D721Med (cell line): ENCODE measurements around the gene NISCH.

ENCODE experiments used
- DNase-seq: peaks from one replicate; pipeline ENCODE4 v3.0.0; 2011; ENCODE audit warnings: low spot score; ENCODE audit not compliant: insufficient read length
- FAIRE-seq: peaks from 2 replicates; lab custom pipeline; 2011; peaks lifted over from hg19 to GRCh38; lab: Jason Lieb, UNC
- TF ChIP-seq, protein P1 (sequence below): IDR thresholded peaks from 2 replicates; pipeline ENCODE4 v1.5.1; 2012; ENCODE audit warnings: mild to moderate bottlenecking, control low read depth; ENCODE audit not compliant: insufficient read depth; ENCODE audit errors: missing control alignments

NISCH gene

DNA sequence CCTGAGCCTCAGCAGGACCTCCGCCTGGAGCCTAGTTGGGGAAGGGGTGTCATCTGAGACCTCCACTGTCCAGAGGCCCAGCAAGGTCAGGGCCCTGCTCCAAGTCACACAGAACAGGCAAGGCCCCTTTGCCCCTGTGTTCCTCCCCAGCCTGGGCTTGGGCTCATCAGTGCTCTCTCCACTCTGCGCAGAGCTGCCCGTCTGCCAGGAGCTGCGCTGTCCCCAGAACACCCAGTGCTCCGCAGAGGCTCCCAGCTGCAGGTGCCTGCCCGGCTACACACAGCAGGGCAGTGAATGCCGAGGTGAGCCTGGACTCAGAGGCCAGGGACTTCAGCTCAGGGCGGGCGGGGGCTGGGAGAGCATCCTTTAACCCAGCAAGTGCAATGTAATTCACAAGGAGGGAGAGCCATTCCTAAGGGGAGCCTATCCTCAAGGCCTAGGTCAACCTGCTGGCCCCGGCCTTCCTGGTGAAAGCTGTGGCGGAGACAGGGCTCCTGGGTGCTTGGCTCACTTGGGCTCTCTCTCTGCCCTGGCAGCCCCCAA, 47.5 kb downstream of the NISCH start:
- DNase-seq: no peak
- FAIRE-seq: no peak
- TF ChIP-seq, protein P1, sequence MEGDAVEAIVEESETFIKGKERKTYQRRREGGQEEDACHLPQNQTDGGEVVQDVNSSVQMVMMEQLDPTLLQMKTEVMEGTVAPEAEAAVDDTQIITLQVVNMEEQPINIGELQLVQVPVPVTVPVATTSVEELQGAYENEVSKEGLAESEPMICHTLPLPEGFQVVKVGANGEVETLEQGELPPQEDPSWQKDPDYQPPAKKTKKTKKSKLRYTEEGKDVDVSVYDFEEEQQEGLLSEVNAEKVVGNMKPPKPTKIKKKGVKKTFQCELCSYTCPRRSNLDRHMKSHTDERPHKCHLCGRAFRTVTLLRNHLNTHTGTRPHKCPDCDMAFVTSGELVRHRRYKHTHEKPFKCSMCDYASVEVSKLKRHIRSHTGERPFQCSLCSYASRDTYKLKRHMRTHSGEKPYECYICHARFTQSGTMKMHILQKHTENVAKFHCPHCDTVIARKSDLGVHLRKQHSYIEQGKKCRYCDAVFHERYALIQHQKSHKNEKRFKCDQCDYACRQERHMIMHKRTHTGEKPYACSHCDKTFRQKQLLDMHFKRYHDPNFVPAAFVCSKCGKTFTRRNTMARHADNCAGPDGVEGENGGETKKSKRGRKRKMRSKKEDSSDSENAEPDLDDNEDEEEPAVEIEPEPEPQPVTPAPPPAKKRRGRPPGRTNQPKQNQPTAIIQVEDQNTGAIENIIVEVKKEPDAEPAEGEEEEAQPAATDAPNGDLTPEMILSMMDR: no peak

GRCh38 chr3:52503788-52504424, 48.5 kb downstream of the NISCH start:
- DNase-seq: no peak
- no peak for FAIRE-seq
- TF ChIP-seq, protein P1: no peak

- TF ChIP-seq, protein P1: no peak
- DNase-seq: no peak
- no peak for FAIRE-seq
Observed at GRCh38 chr3:52504977-52505376, 49.6 kb downstream of the NISCH start.

GRCh38 chr3:52506266-52506966, 51.0 kb downstream of the NISCH start:
- no peak for FAIRE-seq
- DNase-seq: no peak
- TF ChIP-seq, protein P1: no peak

- TF ChIP-seq, protein P1: no peak
- DNase-seq: no peak
- no peak for FAIRE-seq
Observed at GRCh38 chr3:52507359-52507758, 52.0 kb downstream of the NISCH start.

DNA sequence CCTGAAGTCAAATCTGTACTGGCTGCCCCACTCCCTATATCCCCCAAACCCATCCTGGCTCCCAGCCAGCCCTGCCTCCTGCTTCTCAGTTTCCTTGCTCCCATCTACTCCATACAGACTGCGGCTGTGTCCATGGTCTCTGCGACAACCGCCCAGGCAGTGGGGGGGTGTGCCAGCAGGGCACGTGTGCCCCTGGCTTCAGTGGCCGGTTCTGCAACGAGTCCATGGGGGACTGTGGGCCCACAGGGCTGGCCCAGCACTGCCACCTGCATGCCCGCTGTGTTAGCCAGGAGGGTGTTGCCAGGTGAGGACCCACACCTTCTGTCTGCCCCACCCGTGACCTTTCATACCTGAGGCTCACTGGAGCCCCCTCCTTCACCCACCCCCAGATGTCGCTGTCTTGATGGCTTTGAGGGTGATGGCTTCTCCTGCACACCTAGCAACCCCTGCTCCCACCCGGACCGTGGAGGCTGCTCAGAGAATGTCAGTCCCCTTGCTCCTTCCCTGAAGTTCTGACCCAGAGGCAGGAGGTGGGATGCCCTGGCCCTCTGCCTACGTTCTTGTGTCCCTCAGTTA, 54.4 kb downstream of the NISCH start:
- TF ChIP-seq, protein P1: no peak
- FAIRE-seq: no peak
- DNase-seq: no peak
